IPS DF 6.9 (cell line): ENCODE measurements around the gene EGFL7.
"Not testable (repeated sequence)": the region's sequence is repeated elsewhere in the genome, so short reads cannot be mapped to it uniquely, and the experiment has no call there.

Source experiments
- DNase-seq: peaks from one replicate; pipeline ENCODE4 v3.0.0-alpha.2; 2013; ENCODE audit warnings: low read depth, low spot score
- H3K27ac ChIP-seq: one replicate; pipeline ENCODE4 v1.5.1; 2013; ENCODE audit warnings: low read length, control low read depth
- H3K27me3 ChIP-seq: 2 replicates; pipeline ENCODE4 v1.6.1; 2013; ENCODE audit warnings: mild to moderate bottlenecking, low read length; ENCODE audit not compliant: control insufficient read depth, insufficient read depth
- H3K36me3 ChIP-seq: 2 replicates; pipeline ENCODE4 v1.6.1; 2013; ENCODE audit warnings: low read length; ENCODE audit not compliant: control insufficient read depth, insufficient read depth
- H3K4me1 ChIP-seq: 2 replicates; pipeline ENCODE4 v1.6.1; 2013; ENCODE audit warnings: low read length; ENCODE audit not compliant: control insufficient read depth, insufficient read depth
- H3K4me3 ChIP-seq: 2 replicates; pipeline ENCODE4 v1.5.1; 2013; ENCODE audit warnings: mild to moderate bottlenecking, low read length
- H3K9me3 ChIP-seq: 2 replicates; pipeline ENCODE4 v1.6.1; 2013; ENCODE audit warnings: low read length, inconsistent platforms; ENCODE audit not compliant: control insufficient read depth, insufficient read depth
- WGBS: extraction: QIAGEN DNeasy Blood & Tissue Kit; methylation state at CpG from one replicate; pipeline ENCODE4 v1.1.7; 2013; ENCODE audit warnings: mixed read lengths, missing lambda C conversion rate; ENCODE audit not compliant: insufficient read length, insufficient coverage; 5-methylcytosine and 5-hydroxymethylcytosine counted together

Gene EGFL7

DNA sequence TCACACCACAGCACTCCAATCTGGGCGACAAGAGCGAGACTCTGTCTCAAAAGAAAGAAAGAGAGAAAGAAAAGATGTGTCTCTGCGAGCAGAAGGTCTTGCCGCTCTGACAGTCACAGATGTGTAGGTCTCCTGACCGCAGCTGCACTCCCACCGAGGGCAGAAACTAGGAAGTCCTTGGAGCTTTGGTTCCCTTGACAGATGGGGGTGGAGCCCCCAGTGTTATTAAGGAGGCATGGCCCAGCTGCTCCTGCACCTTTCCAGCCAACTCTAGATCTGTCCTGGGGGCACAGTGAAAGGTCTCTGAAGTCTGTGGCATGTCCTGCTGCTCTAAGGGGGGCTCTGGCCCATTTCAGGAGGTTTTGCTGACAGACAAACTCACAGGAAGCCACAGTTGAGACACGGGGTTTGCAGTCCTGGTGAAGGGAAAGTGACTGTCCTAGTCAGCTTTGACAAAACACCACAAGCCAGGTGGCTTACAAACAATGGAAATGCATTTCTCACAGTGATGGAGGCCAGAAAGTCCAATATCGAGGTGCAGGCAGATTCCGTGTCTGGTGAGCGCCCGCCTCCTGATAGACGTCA, 40.7 kb downstream of the EGFL7 start:
- no peaks in the 10 kb centered on the region for H3K27me3 ChIP-seq
- no CpG with 5 or more reads among the region's 12 CpGs for WGBS
- no peaks in the 10 kb centered on the region for H3K36me3 ChIP-seq
- no peak for DNase-seq
- no peak overlapping the region for H3K4me3 ChIP-seq
- no peaks in the 10 kb centered on the region for H3K4me1 ChIP-seq
- H3K9me3 ChIP-seq = no peaks in the 10 kb centered on the region
- H3K27ac ChIP-seq = no peak overlapping the region

DNA sequence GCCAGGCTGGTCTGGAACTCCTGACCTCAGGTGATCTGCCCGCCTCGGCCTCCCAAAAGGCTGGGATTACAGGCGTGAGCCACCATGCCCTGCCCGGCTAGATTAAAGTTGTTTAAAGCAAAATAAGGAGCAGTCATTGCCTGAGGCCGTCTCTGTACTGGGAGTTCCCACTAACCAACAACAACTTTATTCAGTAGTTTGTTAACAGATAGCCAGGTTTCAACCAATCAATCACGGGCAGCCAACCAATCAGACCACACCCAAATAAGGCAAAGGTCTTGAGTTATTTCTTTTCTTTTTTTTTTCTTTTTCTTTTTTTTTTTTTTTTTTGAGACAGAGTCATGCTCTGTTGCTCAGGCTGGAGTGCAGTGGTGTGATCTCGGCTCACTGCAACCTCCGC, 42.0 kb downstream of the EGFL7 start:
- not testable (repeated sequence) for H3K4me3 ChIP-seq, DNase-seq, H3K27me3 ChIP-seq, H3K36me3 ChIP-seq, H3K9me3 ChIP-seq, H3K4me1 ChIP-seq, H3K27ac ChIP-seq
- WGBS = no CpG with 5 or more reads among the region's 8 CpGs

DNA sequence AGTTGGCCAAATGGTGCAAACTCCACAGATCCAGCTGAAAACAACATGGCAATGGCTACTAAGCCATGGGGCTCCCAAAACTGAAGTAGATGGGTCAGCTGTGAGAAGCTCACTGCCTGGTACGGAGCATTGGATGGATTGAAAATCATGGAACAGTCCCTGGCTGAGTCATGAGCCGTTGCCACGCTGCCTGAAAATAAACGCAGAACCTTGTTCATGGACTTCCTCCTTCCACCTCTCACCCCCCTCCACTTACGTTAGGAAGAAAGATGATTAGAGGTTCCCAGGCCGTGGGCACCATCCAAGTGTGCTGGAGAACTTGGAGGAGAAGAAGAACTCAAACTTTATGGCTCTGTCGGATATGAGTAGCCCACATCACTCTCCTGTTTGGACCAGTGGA, 42.8 kb downstream of the EGFL7 start:
- Histone ChIP-seq H3K4me1 (no peaks in the 10 kb centered on the region), H3K9me3 (no peaks in the 10 kb centered on the region), H3K27me3 (no peaks in the 10 kb centered on the region), H3K27ac (no peak overlapping the region), H3K4me3 (no peak overlapping the region), H3K36me3 (no peaks in the 10 kb centered on the region)
- DNase-seq = no peak
- no CpG with 5 or more reads among the region's 7 CpGs for WGBS

DNA sequence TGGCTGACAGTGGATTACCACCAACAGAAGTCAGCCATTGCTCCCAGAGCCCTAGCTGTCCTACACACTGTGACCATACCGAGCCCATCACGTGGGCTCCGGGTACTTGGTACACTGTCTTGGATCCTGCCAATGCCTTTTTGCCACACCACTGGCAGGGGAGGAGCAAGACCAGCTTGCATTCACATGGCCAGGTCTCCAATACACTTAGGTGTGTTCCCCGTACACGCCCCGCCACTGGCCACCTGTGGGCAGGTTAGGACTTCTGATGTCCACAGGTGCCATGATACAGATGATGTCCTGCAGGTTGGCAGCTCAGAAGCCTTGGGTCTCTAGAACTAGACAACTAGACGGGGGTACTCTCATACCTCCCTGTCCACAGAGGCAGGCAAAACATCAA, 44.3 kb downstream of the EGFL7 start:
- Histone ChIP-seq H3K4me3 (no peak overlapping the region), H3K27me3 (no peaks in the 10 kb centered on the region), H3K27ac (no peak overlapping the region), H3K36me3 (peaks cover 3% of the 10 kb centered on the region; the same call in 1 of the 2 replicates), H3K9me3 (no peaks in the 10 kb centered on the region), H3K4me1 (no peaks in the 10 kb centered on the region)
- DNase-seq = no peak
- no CpG with 5 or more reads among the region's 7 CpGs for WGBS

DNA sequence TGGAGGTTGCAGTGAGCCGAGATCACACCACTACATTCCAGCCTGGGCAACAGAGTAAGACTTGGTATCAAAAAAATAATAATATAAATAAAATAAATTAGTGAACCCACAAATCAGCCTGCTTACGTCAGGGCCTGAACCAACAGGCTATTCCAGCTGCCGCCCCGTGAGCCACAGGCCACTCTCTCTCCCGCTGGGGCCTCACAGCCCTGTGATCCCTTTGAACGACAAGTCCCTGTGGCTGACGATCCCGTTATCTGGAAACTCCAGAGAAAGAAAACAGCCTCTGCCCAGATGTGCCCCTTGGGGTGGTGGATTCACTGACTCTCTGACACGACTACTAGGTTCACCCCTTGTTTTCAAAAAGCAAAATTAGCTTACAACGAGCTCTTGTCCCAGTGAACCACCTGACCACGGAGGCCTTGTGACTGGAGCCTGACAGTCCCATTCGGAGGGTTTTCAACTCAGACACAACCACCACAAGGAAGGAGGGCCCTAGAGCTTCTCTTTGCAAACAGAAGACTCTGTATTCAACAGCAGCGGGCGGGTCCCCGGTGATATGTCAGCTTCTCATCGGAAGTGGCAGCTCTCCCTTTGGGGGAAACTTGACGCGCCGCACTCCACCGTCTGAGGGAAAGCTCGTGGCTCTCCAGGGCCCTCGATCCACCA, 45.3 kb downstream of the EGFL7 start:
- WGBS = no CpG with 5 or more reads among the region's 22 CpGs
- no peak for DNase-seq

DNA sequence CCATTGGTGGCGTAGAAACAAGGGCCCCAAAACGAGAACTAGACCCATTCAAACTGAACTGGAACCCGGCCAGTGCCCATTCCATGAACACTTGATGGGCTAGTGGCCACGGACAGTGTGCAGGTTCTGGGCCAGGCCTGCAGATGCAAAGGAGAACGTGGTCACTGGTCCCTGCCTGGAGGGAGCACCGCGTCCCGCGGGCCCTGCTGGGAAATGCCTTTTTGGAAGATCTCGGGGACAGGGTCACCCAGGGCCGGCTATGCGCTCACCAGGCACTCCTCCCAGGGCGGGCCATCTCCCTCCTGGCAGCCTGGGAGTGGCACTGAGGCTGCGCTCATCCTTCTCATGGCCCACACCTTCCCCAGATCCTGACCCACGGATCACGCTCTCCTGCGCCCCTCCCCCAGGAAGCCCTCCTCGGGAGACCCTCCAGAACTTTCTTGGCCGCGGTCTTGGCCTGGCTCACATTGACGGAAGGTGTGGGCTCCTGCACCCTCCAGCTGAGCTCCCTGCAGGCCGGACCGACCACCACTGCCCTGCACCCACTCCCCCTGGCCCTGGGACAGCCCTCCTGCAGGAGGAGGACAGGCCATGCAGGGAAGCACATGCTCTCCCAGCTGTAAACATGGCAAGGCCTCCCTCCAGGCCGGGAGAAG, 46.9 kb downstream of the EGFL7 start:
- Histone ChIP-seq H3K9me3 (no peaks in the 10 kb centered on the region), H3K4me3 (no peak overlapping the region), H3K4me1 (peaks cover 6% of the 10 kb centered on the region), H3K27ac (no peak overlapping the region), H3K36me3 (peaks cover 3% of the 10 kb centered on the region; the same call in 1 of the 2 replicates), H3K27me3 (no peaks in the 10 kb centered on the region)
- no peak for DNase-seq
- WGBS = no CpG with 5 or more reads among the region's 24 CpGs

More for the DNA sequence above, 45.3 kb downstream of the EGFL7 start:
- H3K27me3 ChIP-seq = no peaks in the 10 kb centered on the region
- H3K9me3 ChIP-seq = no peaks in the 10 kb centered on the region
- no peak overlapping the region for H3K4me3 ChIP-seq
- H3K36me3 ChIP-seq = peaks cover 3% of the 10 kb centered on the region; the same call in 1 of the 2 replicates
- H3K27ac ChIP-seq = no peak overlapping the region
- no peaks in the 10 kb centered on the region; the same call in 1 of the 2 replicates for H3K4me1 ChIP-seq

DNA sequence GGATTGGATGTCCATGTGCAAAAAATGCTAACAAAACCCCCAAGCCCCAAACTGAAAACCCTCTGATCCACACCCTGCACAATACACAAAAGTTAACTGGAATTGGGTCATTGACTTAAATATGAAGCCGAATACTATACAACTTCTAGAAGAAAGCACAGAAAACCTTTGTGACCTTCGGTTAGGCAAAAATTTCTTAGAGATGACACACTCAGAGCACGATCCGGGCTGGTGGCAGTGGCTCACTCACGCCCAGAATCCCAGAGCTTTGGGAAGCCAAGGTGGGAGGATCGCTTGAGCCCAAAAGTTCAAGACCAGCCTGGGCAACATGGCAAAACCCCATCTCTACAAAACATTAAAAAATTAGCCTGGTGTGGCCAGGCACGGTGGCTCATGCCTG, 47.8 kb downstream of the EGFL7 start:
- Histone ChIP-seq H3K27ac (no peak overlapping the region), H3K4me3 (no peak overlapping the region), H3K9me3 (no peaks in the 10 kb centered on the region), H3K4me1 (peaks cover 6% of the 10 kb centered on the region), H3K27me3 (no peaks in the 10 kb centered on the region), H3K36me3 (peaks cover 3% of the 10 kb centered on the region; the same call in 1 of the 2 replicates)
- no CpG with 5 or more reads among the region's 7 CpGs for WGBS
- no peak for DNase-seq

DNA sequence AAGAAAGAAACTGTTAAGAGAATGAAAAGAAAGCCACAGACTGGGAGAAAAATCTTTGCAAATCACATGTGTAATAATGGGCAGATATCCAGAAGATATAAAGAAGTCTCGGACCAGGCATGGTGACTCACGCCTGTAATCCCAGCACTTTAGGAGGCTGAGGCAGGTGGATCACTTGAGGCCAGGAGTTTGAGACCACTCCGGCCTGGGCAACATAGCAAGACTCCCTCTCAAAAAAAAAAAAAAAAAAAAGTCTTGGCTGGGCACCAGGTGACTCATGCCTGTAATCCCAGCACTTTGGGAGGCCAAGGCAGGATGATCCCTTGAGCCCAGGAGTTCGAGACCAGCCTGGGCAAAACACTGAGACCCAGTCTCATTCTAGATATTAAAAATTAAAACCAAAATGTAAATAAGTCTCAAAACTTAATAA, 48.5 kb downstream of the EGFL7 start:
- H3K27me3 ChIP-seq, H3K4me3 ChIP-seq, H3K36me3 ChIP-seq, H3K4me1 ChIP-seq, DNase-seq, H3K9me3 ChIP-seq, H3K27ac ChIP-seq: not testable (repeated sequence)
- WGBS = no CpG with 5 or more reads among the region's 4 CpGs

DNA sequence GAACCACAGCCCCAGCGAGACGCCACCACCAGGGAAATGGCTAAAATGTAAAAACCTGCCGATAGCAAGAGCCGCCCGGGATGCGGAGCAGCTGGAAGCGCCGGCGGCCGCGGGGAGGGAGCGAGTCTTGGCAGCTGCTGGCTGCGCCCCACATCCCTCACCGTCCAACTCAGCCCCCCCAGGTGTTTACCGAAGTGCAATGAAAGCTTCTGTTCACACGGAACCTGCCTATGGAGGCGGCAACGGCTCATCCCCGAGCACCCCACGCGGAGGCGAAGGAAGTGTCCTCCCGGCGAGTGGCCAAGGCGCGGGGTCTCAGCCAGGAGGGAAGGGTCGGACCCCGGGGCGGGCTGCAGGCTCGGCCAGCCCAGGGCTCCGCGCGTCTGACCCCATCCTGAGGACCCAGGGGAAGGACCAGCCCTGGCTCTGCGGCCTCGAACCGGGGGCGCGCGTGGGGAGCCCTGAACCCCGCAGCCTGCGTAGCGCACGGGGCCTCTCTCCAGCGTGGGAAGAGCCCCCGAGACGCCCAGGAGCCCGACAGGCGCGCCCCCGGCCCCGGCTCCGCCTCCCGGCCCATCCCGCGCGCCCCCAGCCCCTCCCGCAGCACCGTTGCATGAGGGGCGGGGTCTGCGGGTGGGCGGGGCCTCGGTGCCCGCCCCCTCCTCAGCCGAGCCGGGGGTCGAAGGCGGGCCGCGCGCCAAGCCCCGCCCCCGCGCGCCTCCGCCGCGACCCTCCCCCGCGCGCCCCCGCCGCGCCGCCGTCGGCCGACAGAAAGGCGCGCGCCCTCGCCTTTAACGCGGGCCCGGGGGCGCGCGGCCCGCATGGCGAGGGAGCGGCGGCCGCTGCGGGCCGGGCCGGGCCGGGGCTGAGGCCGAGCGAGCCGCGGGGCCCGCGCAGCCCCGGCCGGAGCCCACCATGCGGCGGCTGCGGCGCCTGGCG, 49.3 kb downstream of the EGFL7 start, which contains the start of gene DIPK1B:
Gene DIPK1B, plus strand, starts transcription at position 822 of the 939 bp plus-strand sequence. Its CDS starts 94 bp downstream, at position 916.
- Histone ChIP-seq H3K9me3 (no peaks in the 10 kb centered on the region), H3K27ac (no peak within 1 kb of the TSS), H3K4me3 (peak within 1 kb of the TSS; percentile 96), H3K4me1 (peaks cover 6% of the 10 kb centered on the region), H3K36me3 (peaks cover 3% of the 10 kb centered on the region; the same call in 1 of the 2 replicates), H3K27me3 (no peaks in the 10 kb centered on the region)
- whole genome bisulfite sequencing = no CpG with 5 or more reads among the region's 119 CpGs
- DNase-seq = no peak
